WTC11 (cell line): ENCODE data around the gene FAM111B. TPM values are rescaled to one million over a fixed set of nuclear protein-coding genes. Genes with fewer than 3 reads are reported as not detected.

Experiments
- ATF1 ChIP-seq: sonication (generic); formaldehyde crosslinking; IDR thresholded peaks from 2 replicates; pipeline ENCODE4 v1.8.1; 2023; ENCODE audit warnings: mild to moderate bottlenecking, moderate library complexity, missing genetic modification reagents
- CBFB ChIP-seq: sonication (generic); formaldehyde crosslinking; IDR thresholded peaks from 2 replicates; pipeline ENCODE4 v1.8.1; 2022; ENCODE audit warnings: mild to moderate bottlenecking, low read depth, missing genetic modification reagents
- EMX1 ChIP-seq: fragments of 250-450 bp; sonication (Bioruptor Pico); IDR thresholded peaks from 2 replicates; pipeline ENCODE4 v1.8.0; 2021; ENCODE audit warnings: mild to moderate bottlenecking
- GTF2I ChIP-seq: fragments of 250-450 bp; sonication (Bioruptor Pico); conservative IDR thresholded peaks from 2 replicates; pipeline ENCODE4 v1.4.0; 2021; ENCODE audit warnings: mild to moderate bottlenecking
- KAT7 ChIP-seq: sonication (generic); formaldehyde crosslinking; IDR thresholded peaks from 2 replicates; pipeline ENCODE4 v1.8.1; 2023; ENCODE audit warnings: missing genetic modification reagents, mild to moderate bottlenecking, borderline replicate concordance
- NFYB ChIP-seq: sonication (generic); formaldehyde crosslinking; conservative IDR thresholded peaks from 2 replicates; pipeline ENCODE4 v1.8.0; 2022; ENCODE audit warnings: low read depth, missing genetic modification reagents
- PRRX2 ChIP-seq: fragments of 250-450 bp; sonication (Bioruptor Pico); IDR thresholded peaks from 2 replicates; pipeline ENCODE4 v1.8.0; 2021; ENCODE audit warnings: mild to moderate bottlenecking
- SMAD4 ChIP-seq: sonication (generic); formaldehyde crosslinking; IDR thresholded peaks from 2 replicates; pipeline ENCODE4 v1.8.0; 2022; ENCODE audit warnings: mild to moderate bottlenecking, missing genetic modification reagents
- SOX15 ChIP-seq: fragments of 250-450 bp; sonication (Bioruptor Pico); IDR thresholded peaks from 2 replicates; pipeline ENCODE4 v1.9.0; 2021; ENCODE audit warnings: mild to moderate bottlenecking
- ZBTB21 ChIP-seq: sonication (generic); formaldehyde crosslinking; IDR thresholded peaks from 2 replicates; pipeline ENCODE4 v1.8.1; 2023; ENCODE audit warnings: mild to moderate bottlenecking, missing genetic modification reagents, borderline replicate concordance
- ZNF219 ChIP-seq: sonication (generic); formaldehyde crosslinking; IDR thresholded peaks from 2 replicates; pipeline ENCODE4 v1.8.0; 2023; ENCODE audit warnings: missing genetic modification reagents, mild to moderate bottlenecking, borderline replicate concordance
- ZNF232 ChIP-seq: sonication (generic); formaldehyde crosslinking; IDR thresholded peaks from 2 replicates; pipeline ENCODE4 v1.8.0; 2022; ENCODE audit warnings: mild to moderate bottlenecking, missing genetic modification reagents
- ZNF396 ChIP-seq: fragments of 250-450 bp; sonication (Bioruptor Pico); IDR thresholded peaks from 2 replicates; pipeline ENCODE4 v1.8.0; 2021; ENCODE audit warnings: mild to moderate bottlenecking, moderate library complexity, borderline replicate concordance
- total RNA-seq: library from RNA; stranded (reverse); gene quantifications from 3 replicates; pipeline ENCODE4 v1.2.3, GENCODE V29; 2021
- TF ChIP-seq, protein P1 (sequence below): sonication (generic); formaldehyde crosslinking; IDR thresholded peaks from 2 replicates; pipeline ENCODE4 v1.8.0; 2023; ENCODE audit warnings: mild to moderate bottlenecking, missing genetic modification reagents
- TF ChIP-seq, protein P2 (sequence below): sonication (generic); formaldehyde crosslinking; IDR thresholded peaks from 2 replicates; pipeline ENCODE4 v1.8.1; 2023; ENCODE audit warnings: mild to moderate bottlenecking, moderate library complexity, missing genetic modification reagents
- TF ChIP-seq, protein P3 (sequence below): sonication (generic); formaldehyde crosslinking; IDR thresholded peaks from 2 replicates; pipeline ENCODE4 v1.8.1; 2023; ENCODE audit warnings: mild to moderate bottlenecking, missing genetic modification reagents, moderate library complexity
- TF ChIP-seq, protein P4 (sequence below): fragments of 250-450 bp; sonication (Bioruptor Pico); IDR thresholded peaks from 2 replicates; pipeline ENCODE4 v1.9.0; 2021; ENCODE audit warnings: mild to moderate bottlenecking, borderline replicate concordance
- TF ChIP-seq, protein P5 (sequence below): sonication (generic); formaldehyde crosslinking; IDR thresholded peaks from 2 replicates; pipeline ENCODE4 v1.8.0; 2023; ENCODE audit warnings: missing genetic modification reagents, mild to moderate bottlenecking, borderline replicate concordance
- TF ChIP-seq, protein P6 (sequence below): fragments of 250-450 bp; sonication (Bioruptor Pico); IDR thresholded peaks from 2 replicates; pipeline ENCODE4 v1.8.0; 2021; ENCODE audit warnings: mild to moderate bottlenecking
- TF ChIP-seq, protein P7 (sequence below): sonication (generic); formaldehyde crosslinking; IDR thresholded peaks from 2 replicates; pipeline ENCODE4 v1.8.1; 2023; ENCODE audit warnings: mild to moderate bottlenecking, missing genetic modification reagents

Gene FAM111B
- total RNA-seq, 1 experiment from 2014 or later = 25.5 TPM

DNA sequence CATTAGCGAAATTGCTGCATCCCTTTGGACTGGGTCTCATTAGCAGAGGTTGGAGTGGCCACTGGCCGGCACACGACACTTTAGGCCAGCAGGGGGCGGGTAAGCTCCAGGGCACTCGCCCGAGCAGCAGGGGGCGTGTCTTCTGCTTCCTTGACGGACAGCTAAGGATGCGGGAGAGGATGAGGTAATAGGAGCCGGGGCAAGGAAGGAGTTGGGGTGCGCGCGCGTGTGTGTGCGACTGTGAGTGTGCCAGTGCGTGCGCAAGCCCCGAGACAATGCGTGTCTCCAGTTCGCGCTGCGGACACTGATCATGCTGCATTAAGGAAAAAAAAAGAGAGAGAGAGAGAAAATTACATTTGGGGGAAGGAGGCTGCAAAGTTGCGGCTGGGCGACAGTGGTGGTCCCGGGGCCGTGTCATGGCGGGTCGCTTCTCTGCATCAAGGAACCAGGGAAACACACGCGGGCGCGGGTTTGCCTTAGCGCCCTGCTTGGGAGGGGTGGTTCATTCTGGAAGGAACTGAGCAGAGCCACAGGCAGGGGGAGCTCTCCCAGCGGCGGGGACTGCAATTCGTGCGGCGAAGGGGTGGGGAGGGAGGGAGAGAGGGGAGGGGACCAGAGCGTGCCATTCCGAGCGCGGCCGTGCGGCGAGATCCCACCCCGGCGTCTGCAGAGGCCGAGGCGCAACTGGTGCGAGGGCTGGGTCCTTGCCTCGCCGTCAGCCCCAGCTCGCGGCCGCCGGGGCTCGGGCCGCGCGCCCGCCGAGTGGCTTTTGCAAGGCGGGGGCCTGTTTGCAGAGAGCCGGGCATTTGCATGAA, 64.7 kb downstream of the FAM111B start, which contains the start of gene DTX4 (continued):
- TF ChIP-seq, protein P1, sequence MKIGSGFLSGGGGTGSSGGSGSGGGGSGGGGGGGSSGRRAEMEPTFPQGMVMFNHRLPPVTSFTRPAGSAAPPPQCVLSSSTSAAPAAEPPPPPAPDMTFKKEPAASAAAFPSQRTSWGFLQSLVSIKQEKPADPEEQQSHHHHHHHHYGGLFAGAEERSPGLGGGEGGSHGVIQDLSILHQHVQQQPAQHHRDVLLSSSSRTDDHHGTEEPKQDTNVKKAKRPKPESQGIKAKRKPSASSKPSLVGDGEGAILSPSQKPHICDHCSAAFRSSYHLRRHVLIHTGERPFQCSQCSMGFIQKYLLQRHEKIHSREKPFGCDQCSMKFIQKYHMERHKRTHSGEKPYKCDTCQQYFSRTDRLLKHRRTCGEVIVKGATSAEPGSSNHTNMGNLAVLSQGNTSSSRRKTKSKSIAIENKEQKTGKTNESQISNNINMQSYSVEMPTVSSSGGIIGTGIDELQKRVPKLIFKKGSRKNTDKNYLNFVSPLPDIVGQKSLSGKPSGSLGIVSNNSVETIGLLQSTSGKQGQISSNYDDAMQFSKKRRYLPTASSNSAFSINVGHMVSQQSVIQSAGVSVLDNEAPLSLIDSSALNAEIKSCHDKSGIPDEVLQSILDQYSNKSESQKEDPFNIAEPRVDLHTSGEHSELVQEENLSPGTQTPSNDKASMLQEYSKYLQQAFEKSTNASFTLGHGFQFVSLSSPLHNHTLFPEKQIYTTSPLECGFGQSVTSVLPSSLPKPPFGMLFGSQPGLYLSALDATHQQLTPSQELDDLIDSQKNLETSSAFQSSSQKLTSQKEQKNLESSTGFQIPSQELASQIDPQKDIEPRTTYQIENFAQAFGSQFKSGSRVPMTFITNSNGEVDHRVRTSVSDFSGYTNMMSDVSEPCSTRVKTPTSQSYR = no peak
- TF ChIP-seq EMX1 (CRISPR knock-in tag) (no peak), SMAD4 (no peak), ZNF219 (CRISPR knock-in tag) (no peak), ZNF396 (CRISPR knock-in tag) (no peak), ZBTB21 (CRISPR knock-in tag) (0 out of 2 replicates have a peak, but pooled peaks have one; percentile 38), KAT7 (CRISPR knock-in tag) (0 out of 2 replicates have a peak, but pooled peaks have one; percentile 47), ZNF232 (0 out of 2 replicates have a peak, but pooled peaks have one; percentile 64), SOX15 (no peak), CBFB (CRISPR knock-in tag) (no peak), PRRX2 (CRISPR knock-in tag) (no peak), NFYB (0 out of 2 replicates have a peak, but pooled peaks have one; percentile 10), GTF2I (no peak), ATF1 (no peak)
- TF ChIP-seq, protein P2, sequence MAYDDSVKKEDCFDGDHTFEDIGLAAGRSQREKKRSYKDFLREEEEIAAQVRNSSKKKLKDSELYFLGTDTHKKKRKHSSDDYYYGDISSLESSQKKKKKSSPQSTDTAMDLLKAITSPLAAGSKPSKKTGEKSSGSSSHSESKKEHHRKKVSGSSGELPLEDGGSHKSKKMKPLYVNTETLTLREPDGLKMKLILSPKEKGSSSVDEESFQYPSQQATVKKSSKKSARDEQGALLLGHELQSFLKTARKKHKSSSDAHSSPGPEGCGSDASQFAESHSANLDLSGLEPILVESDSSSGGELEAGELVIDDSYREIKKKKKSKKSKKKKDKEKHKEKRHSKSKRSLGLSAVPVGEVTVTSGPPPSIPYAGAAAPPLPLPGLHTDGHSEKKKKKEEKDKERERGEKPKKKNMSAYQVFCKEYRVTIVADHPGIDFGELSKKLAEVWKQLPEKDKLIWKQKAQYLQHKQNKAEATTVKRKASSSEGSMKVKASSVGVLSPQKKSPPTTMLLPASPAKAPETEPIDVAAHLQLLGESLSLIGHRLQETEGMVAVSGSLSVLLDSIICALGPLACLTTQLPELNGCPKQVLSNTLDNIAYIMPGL (CRISPR knock-in tag) = peak; percentile 79
- TF ChIP-seq, protein P3, sequence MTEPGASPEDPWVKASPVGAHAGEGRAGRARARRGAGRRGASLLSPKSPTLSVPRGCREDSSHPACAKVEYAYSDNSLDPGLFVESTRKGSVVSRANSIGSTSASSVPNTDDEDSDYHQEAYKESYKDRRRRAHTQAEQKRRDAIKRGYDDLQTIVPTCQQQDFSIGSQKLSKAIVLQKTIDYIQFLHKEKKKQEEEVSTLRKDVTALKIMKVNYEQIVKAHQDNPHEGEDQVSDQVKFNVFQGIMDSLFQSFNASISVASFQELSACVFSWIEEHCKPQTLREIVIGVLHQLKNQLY (CRISPR knock-in tag) = no peak
- TF ChIP-seq, protein P4, sequence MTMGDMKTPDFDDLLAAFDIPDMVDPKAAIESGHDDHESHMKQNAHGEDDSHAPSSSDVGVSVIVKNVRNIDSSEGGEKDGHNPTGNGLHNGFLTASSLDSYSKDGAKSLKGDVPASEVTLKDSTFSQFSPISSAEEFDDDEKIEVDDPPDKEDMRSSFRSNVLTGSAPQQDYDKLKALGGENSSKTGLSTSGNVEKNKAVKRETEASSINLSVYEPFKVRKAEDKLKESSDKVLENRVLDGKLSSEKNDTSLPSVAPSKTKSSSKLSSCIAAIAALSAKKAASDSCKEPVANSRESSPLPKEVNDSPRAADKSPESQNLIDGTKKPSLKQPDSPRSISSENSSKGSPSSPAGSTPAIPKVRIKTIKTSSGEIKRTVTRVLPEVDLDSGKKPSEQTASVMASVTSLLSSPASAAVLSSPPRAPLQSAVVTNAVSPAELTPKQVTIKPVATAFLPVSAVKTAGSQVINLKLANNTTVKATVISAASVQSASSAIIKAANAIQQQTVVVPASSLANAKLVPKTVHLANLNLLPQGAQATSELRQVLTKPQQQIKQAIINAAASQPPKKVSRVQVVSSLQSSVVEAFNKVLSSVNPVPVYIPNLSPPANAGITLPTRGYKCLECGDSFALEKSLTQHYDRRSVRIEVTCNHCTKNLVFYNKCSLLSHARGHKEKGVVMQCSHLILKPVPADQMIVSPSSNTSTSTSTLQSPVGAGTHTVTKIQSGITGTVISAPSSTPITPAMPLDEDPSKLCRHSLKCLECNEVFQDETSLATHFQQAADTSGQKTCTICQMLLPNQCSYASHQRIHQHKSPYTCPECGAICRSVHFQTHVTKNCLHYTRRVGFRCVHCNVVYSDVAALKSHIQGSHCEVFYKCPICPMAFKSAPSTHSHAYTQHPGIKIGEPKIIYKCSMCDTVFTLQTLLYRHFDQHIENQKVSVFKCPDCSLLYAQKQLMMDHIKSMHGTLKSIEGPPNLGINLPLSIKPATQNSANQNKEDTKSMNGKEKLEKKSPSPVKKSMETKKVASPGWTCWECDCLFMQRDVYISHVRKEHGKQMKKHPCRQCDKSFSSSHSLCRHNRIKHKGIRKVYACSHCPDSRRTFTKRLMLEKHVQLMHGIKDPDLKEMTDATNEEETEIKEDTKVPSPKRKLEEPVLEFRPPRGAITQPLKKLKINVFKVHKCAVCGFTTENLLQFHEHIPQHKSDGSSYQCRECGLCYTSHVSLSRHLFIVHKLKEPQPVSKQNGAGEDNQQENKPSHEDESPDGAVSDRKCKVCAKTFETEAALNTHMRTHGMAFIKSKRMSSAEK = no peak
- TF ChIP-seq, protein P5, sequence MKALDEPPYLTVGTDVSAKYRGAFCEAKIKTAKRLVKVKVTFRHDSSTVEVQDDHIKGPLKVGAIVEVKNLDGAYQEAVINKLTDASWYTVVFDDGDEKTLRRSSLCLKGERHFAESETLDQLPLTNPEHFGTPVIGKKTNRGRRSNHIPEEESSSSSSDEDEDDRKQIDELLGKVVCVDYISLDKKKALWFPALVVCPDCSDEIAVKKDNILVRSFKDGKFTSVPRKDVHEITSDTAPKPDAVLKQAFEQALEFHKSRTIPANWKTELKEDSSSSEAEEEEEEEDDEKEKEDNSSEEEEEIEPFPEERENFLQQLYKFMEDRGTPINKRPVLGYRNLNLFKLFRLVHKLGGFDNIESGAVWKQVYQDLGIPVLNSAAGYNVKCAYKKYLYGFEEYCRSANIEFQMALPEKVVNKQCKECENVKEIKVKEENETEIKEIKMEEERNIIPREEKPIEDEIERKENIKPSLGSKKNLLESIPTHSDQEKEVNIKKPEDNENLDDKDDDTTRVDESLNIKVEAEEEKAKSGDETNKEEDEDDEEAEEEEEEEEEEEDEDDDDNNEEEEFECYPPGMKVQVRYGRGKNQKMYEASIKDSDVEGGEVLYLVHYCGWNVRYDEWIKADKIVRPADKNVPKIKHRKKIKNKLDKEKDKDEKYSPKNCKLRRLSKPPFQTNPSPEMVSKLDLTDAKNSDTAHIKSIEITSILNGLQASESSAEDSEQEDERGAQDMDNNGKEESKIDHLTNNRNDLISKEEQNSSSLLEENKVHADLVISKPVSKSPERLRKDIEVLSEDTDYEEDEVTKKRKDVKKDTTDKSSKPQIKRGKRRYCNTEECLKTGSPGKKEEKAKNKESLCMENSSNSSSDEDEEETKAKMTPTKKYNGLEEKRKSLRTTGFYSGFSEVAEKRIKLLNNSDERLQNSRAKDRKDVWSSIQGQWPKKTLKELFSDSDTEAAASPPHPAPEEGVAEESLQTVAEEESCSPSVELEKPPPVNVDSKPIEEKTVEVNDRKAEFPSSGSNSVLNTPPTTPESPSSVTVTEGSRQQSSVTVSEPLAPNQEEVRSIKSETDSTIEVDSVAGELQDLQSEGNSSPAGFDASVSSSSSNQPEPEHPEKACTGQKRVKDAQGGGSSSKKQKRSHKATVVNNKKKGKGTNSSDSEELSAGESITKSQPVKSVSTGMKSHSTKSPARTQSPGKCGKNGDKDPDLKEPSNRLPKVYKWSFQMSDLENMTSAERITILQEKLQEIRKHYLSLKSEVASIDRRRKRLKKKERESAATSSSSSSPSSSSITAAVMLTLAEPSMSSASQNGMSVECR = 0 out of 2 replicates have a peak, but pooled peaks have one; percentile 61
- TF ChIP-seq, protein P6, sequence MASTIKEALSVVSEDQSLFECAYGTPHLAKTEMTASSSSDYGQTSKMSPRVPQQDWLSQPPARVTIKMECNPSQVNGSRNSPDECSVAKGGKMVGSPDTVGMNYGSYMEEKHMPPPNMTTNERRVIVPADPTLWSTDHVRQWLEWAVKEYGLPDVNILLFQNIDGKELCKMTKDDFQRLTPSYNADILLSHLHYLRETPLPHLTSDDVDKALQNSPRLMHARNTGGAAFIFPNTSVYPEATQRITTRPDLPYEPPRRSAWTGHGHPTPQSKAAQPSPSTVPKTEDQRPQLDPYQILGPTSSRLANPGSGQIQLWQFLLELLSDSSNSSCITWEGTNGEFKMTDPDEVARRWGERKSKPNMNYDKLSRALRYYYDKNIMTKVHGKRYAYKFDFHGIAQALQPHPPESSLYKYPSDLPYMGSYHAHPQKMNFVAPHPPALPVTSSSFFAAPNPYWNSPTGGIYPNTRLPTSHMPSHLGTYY (CRISPR knock-in tag) = no peak
- TF ChIP-seq, protein P7, sequence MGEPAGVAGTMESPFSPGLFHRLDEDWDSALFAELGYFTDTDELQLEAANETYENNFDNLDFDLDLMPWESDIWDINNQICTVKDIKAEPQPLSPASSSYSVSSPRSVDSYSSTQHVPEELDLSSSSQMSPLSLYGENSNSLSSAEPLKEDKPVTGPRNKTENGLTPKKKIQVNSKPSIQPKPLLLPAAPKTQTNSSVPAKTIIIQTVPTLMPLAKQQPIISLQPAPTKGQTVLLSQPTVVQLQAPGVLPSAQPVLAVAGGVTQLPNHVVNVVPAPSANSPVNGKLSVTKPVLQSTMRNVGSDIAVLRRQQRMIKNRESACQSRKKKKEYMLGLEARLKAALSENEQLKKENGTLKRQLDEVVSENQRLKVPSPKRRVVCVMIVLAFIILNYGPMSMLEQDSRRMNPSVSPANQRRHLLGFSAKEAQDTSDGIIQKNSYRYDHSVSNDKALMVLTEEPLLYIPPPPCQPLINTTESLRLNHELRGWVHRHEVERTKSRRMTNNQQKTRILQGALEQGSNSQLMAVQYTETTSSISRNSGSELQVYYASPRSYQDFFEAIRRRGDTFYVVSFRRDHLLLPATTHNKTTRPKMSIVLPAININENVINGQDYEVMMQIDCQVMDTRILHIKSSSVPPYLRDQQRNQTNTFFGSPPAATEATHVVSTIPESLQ (CRISPR knock-in tag) = no peak
